ENCODE data around the gene NUP188.
A peak's percentile ranks its signal among the peaks of the same experiment; 100 is the strongest.

NUP188 gene

DNA sequence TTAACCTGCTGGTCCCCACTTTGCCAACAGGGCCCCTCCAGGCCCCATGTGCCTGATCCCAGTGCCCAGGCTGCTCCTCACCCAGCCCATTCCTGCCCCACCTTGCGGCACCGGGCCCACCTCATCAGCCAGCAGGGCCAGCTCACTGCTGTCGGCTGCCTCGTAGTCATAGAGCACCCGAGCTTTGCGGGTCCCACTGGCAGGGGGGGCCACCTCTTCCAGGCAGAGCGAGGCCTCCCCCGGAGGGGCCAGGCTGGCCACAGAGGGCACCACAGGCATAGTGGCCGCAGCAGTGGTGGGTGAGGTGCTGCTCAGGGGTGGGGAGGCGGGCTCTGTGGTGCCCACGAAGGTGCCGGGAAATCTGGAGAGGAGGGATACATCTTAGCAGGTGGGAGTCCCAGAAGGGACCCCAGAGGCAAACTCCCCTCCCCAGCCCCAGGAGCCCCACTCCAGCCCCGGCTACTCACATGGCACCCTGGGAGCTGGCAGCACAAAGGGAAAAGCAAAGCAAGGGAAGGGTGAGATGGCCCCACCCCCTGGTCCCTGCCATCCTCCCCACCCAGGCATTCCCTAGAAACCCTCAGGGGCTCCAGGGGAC lies 61.6 kb downstream of the NUP188 start:
- DNase-seq: no peak

DNA sequence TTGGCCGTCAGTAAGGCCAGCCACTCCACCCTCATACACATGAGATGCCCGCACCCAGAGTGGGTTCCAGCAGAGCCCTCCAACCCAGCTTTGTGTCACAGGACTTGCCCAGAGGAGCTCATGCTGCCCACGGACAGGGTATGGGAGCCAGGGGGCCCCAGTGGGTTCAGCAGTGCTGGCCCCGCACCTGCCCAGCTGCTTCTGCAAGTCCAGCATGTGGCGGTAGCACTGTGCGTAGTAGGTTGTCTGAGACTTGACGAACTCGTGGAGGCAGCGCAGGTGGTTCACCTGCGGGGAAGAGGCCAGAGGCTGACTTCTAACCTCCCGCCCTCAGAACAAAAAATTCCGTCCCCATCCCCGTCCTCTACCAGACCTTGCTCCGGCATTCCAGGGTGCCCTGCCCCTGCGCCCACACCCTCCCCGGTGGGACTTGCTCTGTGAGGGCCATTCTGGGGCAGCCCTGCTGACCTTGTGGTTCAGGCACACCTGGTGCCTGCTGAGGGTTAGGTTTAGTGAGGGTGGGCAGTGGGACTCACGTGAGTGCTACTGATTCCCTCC lies 62.2 kb downstream of the NUP188 start:
- no peak for DNase-seq

DNA sequence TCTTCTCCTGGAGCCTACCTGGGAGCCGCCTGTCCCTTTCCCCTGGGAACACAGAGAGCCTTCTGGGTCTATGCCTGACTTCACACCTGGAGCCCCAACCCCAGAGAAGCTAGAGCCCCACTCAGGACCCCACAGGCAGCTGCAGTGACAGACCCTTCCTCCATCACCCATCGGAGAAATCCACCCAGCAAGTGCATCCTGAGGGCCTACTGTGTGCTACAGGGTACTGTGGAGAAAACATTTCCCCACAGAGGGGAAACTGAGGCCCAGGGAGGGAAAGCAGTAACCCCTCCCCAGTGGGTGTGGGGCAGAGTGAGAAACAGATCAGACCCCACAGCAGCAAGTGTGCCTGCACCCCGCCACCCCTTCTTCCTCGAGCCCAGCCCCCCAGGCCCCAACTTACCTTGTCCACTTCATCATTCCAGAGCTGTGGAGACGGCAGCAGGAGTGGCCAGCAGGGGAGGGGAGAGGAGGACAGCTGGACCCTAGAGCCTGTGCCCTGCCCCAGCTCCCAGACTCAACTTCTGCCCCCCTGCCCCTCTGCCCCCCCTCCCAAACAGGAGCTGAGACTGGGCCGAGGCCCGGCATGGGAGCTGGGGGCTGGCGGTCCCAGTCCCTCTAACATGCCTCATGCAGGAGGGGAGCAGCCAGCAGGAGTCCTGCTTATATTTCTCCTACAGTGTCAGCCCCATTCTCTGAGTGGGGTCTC lies 62.9 kb downstream of the NUP188 start:
- DNase-seq: no peak

DNA sequence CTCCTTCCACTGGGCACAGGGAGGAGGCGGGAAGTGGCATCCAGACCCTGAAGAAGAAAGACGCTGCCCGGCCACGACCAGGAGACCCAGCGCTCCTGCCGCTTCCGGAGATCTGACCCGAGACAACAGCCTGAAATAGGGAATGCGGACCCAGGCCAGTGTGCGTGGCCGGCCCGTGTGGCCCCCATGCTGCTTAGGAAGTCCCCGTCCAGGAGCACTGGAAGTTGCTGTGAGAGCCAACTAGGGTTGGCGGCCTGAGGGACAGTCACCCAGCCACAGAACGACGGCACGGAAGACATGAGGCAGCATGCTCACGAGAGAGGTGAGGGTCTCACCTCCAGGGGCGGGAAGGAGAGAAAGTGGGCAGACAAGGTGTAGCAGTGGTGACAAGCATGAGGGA lies 63.7 kb downstream of the NUP188 start:
- DNase-seq: no peak

DNA sequence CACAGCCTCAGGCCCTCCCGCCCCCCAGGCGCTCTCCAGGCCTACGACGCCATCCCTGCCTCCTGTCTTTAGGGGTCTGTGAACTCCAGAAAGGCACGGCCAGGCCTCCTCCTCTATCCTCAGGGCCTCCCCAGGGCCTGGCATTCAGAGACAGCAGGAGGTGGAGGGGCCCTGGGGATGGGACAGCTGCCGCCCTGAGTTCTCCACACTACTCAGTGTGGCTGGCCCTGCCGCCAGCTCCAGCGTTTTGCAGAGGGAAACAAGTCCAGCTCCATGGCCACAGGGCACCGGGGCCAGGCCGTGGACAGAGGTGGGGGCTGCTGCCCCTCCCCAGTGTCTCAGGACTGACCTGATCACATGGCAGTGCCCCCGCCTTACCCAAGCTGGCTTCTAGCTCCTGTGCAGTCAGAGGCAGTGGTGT lies 64.3 kb downstream of the NUP188 start:
- DNase-seq: no peak

DNA sequence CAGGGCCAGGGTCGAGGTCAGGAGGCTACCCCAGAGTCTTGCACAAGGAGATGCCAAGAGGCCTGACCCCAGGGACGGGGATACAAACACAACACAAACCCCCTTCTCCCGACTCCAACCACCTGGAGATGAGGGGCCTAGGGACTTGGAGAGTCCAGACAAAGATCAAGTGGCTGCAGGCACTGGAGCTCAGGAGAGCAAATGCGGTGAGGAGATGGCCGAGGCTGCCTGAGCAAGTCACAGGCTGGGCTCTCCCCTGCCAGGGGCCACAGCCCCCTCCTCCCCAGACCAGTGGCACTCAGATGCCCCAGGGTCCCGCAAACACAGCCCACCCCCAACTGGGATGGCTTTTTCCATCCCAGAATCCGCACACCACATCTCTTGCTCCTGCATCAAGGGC lies 64.8 kb downstream of the NUP188 start:
- no peak for DNase-seq

DNA sequence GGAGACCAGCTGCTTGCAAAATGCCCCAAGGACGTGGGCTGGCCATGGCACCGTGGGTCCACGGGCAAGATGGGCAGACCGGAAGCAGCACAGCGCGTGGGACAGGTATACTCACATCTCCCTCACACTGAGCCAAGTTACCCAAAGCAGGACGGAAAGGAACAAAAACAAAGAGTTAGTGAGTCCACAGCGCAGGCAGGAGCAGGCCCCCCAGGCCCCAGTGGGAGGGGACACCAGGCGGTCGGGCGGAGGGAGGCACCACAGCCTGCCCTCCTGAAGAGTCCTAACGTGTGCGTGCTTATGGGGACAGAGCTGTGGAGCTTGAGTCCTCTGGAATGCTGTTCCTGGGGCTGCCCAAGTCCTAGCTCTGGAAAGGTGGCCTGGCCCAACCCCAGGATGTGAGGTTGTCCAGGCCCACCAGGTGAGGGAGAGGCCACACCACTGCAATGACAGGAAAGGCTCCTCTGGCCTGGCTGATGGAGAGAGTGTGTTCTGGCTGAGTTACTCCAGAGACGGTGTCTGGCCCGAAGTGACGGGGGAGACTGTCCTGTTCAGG lies 65.5 kb downstream of the NUP188 start:
- no peak for DNase-seq

DNA sequence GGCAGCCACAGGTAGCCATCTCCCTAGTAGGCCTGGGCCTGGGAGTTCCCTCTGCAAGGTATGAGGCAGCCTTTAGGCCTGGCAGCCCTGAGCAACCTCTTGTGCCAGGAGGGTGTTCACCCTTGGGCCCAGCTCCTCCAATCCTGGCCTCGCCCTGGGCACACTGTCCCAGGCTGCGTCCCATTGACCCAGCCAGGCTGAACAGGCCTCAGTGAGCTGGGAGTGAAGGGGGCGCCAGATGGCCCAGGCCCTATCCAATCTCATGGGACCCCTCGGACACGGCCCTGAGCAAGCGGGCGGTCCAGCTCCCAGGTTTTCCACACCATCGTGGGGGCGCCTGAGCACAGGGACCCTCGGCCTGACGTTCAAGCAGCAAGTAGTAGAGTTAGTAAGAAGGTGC lies 66.2 kb downstream of the NUP188 start:
- DNase-seq: no peak

DNA sequence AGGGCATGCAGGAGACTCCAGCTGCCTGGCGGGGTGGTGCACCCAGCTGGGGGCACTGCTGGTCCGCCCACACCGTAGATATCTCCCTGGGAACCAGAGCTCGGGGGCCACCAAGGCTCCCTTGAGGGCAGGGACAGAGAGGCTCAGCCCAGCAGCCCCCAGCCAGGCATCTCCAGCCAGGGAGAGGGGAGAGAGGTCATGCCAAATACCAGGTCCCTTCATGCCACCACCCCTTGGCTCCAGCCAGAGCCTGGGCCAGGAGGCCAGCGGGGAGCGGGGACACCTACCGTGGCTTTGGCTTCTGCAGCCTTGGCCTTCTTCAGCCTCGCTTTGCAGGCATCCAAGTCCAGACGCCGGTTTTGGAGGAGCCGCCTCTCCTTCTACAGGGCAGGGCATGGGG lies 66.6 kb downstream of the NUP188 start:
- no peak for DNase-seq

DNA sequence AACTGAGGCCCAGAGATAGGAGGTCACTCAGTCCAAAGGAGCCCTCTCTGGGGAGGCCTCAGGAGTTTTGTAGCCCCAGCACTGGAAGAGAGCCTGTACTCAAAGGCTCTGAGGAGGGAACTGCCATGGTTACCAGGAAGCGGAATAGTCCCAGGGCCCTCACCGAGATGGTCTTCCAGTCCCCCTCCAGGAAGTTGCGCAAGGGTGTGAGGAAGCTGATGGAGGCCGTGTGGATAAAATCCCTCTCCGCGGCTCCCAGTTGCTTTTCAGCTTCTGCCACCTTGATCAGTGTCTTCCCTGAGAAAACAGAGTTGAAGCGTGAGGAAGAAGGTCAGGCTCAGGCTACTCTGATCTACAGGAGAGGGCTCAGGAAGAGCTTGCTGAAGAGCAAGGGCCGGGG lies 67.1 kb downstream of the NUP188 start:
- no peak for DNase-seq

DNA sequence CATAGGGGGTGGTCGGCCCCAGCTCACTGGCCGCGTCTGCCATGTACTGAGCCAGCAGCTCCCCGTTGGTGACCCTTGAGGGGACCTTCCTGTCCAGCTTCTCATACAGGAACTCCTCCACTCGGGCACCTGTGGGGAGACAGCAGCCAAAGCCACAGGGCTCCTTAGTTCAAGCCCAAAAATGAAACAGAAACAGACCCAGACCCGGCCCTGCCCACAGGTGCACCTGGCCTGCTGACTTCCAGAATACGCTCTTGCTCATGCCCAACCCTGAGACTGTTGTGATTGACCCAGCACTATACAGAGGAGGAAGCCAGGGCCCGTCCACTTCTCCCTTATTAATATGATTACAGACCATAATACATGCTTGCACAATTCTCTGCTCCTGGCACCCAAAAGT lies 73.6 kb downstream of the NUP188 start:
- DNase-seq: no peak

DNA sequence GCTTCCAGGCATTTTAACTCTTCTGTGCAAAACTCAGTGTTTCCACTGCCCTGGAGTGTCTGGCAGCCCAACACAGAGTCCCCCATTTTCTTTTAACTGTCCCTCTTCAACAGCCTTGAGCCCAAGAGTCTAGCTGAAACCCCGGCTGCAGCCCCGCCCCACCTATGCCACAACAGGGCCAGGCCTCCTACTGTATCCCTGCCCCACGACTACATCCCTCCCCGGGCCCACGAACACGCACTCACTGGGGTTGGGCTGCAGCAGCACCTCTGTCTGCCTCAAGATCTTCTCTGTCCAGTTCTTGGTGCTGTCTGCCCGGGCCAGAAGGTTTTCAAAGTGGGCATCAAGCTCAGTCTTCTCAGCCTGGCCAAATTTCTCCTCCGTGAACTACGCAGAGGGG lies 74.5 kb downstream of the NUP188 start:
- DNase-seq: no peak

DNA sequence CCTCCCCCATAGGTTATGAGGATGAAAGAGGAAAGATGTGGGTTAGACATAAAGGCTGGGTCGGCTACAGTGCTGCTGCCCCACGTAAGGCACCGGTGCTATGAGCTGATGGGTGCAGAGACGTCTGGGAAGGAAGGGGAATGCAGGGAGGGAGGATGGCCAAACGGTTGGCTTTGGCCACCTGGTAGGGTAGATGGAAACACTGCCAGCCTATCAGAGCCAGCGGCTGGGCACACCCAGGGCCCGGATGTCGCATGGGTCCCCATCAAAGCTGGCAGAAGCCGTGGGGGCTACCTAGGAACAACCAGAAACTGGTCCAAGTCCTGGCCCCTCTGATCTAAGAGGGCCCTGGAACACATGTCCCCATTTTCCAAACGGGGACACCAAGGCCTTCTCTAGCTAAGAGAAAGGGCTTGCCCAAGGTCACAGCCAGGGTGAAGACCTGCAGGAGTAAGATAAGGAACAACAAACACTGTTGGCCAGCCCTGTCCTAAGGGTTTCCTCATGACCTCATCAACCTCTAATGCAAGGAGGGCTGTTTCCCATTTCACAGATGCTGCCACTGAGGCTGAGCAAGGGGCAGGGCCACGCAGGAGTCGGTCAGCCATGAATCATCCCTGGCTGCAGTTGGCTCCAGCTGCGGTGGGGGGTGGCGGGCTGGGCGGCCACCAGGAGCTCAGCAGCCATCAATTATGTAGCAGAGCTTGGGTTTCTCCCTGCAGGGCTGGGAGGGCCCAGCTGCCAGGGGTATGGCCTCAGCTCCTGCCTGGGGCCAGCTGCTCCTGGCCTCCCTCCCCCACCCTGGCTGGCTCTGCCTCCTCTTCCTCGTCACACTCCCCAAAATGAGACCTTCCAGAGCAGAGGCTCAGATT lies 75.8 kb downstream of the NUP188 start:
- DNase-seq: no peak

DNA sequence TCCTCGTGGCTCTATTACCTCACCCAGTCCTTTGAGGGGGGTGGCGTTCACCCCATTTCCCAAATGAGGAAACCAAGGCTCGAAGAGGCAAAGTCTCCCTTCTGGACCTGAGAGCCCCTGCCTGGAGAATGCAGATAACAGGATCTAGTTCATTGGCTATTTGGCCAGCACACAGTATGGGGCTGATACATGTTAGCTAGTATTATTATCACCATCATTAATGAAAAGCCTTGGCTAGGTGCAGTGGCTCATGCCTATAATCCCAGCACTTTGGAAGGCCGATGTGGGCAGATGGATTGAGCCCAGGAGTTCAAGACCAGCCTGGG lies 76.4 kb downstream of the NUP188 start:
- DNase-seq: no peak

DNA sequence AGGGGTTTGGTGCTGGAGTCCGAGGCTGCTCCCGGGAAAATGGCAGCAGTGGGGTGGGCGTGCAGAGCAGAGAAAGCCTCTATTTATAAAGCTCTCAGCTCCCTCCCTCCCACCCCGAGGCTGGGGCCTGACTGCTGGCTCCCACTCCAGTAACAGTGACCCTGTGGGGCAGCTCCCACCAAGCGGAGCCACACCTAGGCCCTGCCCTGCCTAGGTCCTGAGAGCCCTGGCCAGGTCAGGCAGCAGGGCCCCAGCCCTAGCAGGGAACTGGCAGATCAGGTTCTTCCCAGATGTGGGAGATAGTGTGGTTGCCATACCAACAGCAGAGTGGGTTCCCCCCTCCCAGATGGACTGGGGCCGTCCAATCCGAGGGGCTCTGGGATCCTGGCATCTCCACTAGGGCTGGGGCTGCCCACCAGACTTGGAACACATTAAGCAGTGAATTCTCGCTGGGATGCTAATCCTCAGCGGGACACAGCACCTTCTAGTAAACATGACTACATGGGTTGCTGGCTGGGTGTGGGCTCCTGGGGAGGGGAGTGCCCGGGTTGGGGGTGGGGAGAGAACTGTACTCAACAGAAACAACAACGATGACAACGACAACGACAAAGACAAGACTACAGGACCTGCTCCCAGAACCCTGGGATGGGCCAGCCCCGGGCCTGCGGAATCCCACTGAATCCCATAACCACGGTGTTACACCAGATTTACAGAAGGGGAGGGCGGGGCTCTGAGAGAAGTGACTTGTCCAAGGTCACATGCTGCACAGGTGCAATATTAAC lies 79.1 kb downstream of the NUP188 start:
- no peak for DNase-seq

DNA sequence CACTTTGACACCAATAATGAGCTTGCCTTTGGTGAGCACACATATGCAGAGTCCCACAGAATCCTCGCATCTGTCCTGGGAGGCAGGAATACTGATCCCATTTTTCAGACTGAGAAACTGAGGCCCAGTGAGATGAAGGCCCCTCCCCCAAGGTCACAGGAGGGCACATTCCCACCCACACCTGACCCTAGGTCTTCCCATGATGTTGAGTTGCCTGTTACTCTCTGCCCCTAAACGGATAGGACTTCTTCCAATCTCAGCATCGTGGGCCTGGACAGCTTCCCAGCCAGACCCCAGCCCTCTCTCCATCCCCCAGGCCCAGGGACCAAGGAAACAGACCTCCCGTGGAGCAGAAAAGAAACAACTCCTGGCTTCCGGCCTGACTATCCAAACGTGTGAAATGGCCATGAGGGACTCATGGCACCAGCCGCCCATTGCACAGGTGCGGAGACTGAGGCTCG lies 79.8 kb downstream of the NUP188 start:
- DNase-seq: no peak

DNA sequence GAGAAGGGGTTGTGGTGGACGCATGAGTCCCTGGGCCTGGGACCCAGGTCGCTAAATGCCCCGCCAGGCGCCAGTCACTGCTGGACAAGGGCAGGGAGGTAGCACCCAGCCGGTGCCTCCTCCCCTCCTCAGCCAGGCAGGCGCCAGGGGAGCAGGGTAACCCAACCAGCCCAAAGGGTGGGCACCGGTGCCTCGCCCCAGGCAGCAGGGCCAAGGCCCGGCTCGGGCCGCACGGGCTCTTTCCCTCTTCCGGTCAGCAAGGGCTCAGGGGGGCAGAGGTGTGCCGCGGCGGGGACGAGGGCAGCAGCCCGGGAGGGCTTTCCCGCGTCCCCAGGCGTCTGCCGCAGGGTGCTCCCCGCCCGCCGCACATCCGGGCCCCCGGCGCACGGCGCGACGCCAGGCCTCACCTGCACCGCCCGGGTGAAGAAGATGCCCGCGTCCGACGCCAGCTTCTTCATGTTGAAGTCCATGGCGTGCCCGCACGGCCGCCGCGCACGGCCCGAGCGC lies 80.2 kb downstream of the NUP188 start:
- peak; percentile 86 for DNase-seq

DNA sequence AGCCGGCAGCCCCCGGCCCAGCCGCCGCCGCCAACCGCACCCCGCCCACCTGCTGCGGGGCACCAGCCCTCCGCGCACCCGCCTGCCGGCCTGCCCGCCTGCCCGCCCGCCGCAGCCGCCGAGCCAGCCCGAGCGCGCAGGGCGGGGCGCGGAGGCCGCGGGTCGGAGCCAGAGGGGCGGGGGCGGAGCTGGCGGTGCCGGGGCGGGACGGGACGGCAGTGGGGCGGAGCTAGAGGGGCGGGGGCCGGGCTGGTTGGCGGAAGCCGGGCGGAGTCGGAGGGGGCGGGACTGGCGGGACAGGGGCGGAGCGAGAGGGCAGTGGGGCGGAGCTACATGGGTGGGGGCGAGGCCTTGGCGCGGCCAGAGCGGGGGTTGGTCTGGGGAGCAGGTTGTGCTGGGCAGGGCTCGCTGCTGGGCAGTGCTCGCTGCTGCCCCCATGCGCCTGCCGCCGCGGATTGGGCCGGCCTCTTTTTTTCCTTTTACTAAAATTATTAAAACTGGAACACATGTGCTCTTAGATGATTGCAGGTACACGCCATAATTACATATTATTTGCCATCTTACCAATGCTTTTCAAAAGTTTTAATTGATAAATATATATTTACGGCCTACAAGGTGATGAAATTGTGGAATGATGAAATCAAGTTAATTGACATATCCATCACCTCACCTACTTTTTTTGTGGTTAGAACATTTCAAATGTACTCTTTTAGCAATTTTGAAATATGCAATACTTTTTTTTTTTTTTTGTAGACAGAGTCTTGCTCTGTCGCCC lies 80.9 kb downstream of the NUP188 start, which contains the start of gene SH3GLB2:
SH3GLB2 (minus strand) TSS at position 140 of the 775 bp plus-strand sequence. CDS start 177 bp downstream, outside the sequence.
- peak; percentile 94 for DNase-seq

DNA sequence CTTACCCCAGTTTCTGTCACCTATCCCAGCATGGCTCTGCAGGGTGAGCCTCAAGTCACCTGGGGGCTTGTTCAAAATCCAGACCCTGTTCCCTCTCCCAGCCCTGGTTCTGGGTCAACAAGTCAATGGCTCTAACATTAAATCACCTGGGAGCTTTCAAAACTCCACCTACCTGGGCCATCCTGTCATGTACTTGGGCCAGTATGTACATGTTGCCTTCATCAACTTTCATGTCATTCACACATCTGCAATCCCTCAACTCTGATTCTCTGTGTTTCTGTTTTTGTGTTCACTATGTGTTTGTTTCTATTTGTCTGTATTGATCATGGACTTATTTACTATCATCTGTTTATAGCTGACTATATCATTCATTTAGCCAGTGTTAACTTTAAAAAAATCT lies 82.7 kb downstream of the NUP188 start:
- DNase-seq: no peak

DNA sequence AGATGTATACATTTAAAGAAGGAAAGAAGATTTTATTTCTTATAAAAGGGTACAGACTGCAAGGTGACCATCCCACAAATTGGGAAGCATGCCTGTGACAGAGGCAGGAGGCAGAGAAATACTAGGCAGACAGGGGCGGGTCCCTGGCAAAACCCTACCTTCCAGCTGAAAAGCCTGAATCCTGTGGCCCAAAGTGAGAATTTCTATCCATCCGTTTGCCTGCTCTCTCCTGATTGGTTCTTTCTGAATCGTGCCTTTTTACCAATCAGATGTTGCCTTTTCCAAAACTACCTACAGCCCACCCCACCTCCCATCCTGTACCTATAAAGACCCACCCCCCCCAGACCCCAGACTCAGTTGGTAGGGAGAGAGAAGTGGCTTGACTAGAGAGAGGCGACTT lies 84.0 kb downstream of the NUP188 start:
- no peak for DNase-seq

DNA sequence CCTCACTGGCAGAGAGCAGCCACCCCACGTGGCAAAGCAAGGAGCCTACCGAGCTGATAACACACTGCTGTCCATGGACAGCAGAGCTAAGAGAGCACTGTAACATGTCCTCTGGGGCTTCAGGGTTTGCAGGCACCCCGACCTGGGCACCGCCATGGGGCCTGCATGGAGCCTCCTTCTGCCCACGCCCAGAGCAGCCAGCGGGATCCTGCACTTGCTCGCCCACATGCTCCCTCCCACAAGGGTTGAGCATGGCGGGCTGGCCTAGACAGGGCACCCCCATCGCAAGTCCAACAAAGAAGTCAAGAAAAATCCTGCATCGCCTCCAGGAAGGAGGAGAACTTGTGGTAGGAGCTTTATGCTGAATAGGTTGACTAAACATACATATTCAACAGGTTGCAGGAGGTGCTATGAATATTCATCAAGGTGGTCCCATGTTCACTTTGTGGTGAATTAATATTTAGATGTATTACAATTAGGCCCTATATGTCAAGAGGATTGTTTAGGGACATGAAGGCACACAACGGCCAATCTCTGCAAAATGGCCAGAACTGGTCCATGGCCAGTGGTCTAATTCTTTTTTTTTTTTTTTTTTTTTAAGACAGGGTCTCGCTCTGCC lies 85.2 kb downstream of the NUP188 start:
- no peak for DNase-seq
